ENCODE results near the gene GPR135. TPM values are rescaled to one million over a fixed set of nuclear protein-coding genes. Genes with fewer than 3 reads are reported as not detected.
"Not testable (repeated sequence)": the region's sequence is repeated elsewhere in the genome, so short reads cannot be mapped to it uniquely, and the experiment has no call there.

GPR135 gene
- total RNA-seq, 4 donors from 2014 or later: 4.1 to 6.8 (median 5.1) TPM

- DNase-seq (ENCODE audit: low spot score) (no peak), ATAC-seq (ENCODE audit: low FRiP score) (no peak)
- no peak for TF ChIP-seq CTCF (IDR thresholded peaks at IDR 0.05)
Measured at GRCh38 chr14:59460378-59460777, 4.8 kb downstream of the GPR135 start.

- ATAC-seq (ENCODE audit: low FRiP score) (no peak), DNase-seq (ENCODE audit: low spot score) (no peak)
Measured at GRCh38 chr14:59458486-59458885, 6.7 kb downstream of the GPR135 start.

GRCh38 chr14:59455411-59455810, 9.8 kb downstream of the GPR135 start:
- no peak for TF ChIP-seq CTCF (IDR thresholded peaks at IDR 0.05)
- DNase-seq (ENCODE audit: low spot score) (no peak), ATAC-seq (ENCODE audit: low FRiP score) (no peak)

More at GRCh38 chr14:59458486-59458885, 6.7 kb downstream of the GPR135 start:
- no peak for TF ChIP-seq CTCF (IDR thresholded peaks at IDR 0.05)

GRCh38 chr14:59454139-59454538, 11.0 kb downstream of the GPR135 start:
- ATAC-seq (ENCODE audit: low FRiP score) (no peak), DNase-seq (ENCODE audit: low spot score) (no peak)
- no peak for TF ChIP-seq CTCF (IDR thresholded peaks at IDR 0.05)

- ATAC-seq (ENCODE audit: low FRiP score): no peak
- no peak for DNase-seq (ENCODE audit: low spot score)
- no peak for TF ChIP-seq CTCF (IDR thresholded peaks at IDR 0.05)
Measured at GRCh38 chr14:59451849-59452248, 13.3 kb downstream of the GPR135 start.

- no peak for TF ChIP-seq CTCF (IDR thresholded peaks at IDR 0.05)
- DNase-seq (ENCODE audit: low spot score): no peak
Measured at GRCh38 chr14:59450716-59451115, 14.5 kb downstream of the GPR135 start.

GRCh38 chr14:59448673-59449072, 16.5 kb downstream of the GPR135 start:
- ATAC-seq (ENCODE audit: low FRiP score): not testable (repeated sequence)

More at GRCh38 chr14:59450716-59451115, 14.5 kb downstream of the GPR135 start:
- ATAC-seq (ENCODE audit: low FRiP score): no peak

More at GRCh38 chr14:59448673-59449072, 16.5 kb downstream of the GPR135 start:
- not testable (repeated sequence) for DNase-seq (ENCODE audit: low spot score)

All from omental fat pad (tissue), 4 donors.